ENCODE results near the gene COX8A.

GRCh38 chr11:64022125-64022784 lies 47.8 kb downstream of the COX8A start:
- TF ChIP-seq, protein P1, sequence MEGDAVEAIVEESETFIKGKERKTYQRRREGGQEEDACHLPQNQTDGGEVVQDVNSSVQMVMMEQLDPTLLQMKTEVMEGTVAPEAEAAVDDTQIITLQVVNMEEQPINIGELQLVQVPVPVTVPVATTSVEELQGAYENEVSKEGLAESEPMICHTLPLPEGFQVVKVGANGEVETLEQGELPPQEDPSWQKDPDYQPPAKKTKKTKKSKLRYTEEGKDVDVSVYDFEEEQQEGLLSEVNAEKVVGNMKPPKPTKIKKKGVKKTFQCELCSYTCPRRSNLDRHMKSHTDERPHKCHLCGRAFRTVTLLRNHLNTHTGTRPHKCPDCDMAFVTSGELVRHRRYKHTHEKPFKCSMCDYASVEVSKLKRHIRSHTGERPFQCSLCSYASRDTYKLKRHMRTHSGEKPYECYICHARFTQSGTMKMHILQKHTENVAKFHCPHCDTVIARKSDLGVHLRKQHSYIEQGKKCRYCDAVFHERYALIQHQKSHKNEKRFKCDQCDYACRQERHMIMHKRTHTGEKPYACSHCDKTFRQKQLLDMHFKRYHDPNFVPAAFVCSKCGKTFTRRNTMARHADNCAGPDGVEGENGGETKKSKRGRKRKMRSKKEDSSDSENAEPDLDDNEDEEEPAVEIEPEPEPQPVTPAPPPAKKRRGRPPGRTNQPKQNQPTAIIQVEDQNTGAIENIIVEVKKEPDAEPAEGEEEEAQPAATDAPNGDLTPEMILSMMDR (IDR thresholded peaks at IDR 0.05) = no peak
- no peak for TF ChIP-seq POLR2A (IDR thresholded peaks at IDR 0.05; ENCODE audit: low read length)
- TF ChIP-seq, protein P2, sequence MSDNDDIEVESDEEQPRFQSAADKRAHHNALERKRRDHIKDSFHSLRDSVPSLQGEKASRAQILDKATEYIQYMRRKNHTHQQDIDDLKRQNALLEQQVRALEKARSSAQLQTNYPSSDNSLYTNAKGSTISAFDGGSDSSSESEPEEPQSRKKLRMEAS (IDR thresholded peaks at IDR 0.05) = no peak
